Pancreas (tissue), 8 donors: Measurements from ENCODE around the gene GYPB. TPM values are rescaled to one million over a fixed set of nuclear protein-coding genes. Genes with fewer than 3 reads are reported as not detected.

Source experiments
- polyA plus RNA-seq, 2 donors: library from polyadenylated mRNA; stranded (reverse); fragments of 200-250 nt; gene quantifications; one replicate each; pipeline ENCODE4 v1.2.3, GENCODE V29; 2013
- total RNA-seq, 6 donors: library from RNA; stranded (reverse); fragmentation: NEBNext Ultra II Directional in 4 of 6; extraction: Animal tissue kit (Norgen Biotek cat#: 25700) in 4 of 6; gene quantifications; one replicate each; pipeline versions ENCODE4 v1.2.1 to v1.2.4, GENCODE V29; 2021 to 2023
- donor health status: healthy with polysubstance abuse.
- donor health status: DM: no; HTN: no; CAD: no; lungs with moderate emphysema.
- donor health status: DM: no; HTN: no; CAD: no.
- donor health status: Bipolar disorder and iron deficiency.
- donor health status: DM: yes; HTN: yes; CAD: no.
- donor health status: DM: no; HTN: no; CAD: no.
- donor health status: DM: no; HTN: no; CAD: no.
- donor health status: DM: yes; HTN: yes; CAD: no.

The GYPB gene
- total and polyA plus RNA-seq, 8 donors: not detected

Other genes starting within 250 kb of the GYPB start
- under 1 TPM in 5 of 6 donors, not detected in 1; 0.09 to 0.28 (median 0.14) TPM for gene GYPE, start 113.8 kb downstream of the GYPB start, total RNA-seq
- under 1 TPM in 1 of 2 donors, not detected in 1; 0.31 TPM for gene GYPE, start 113.8 kb downstream of the GYPB start, polyA plus RNA-seq
- not detected for gene GYPA, start 121.3 kb upstream of the GYPB start, total RNA-seq
- gene GYPA, start 121.3 kb upstream of the GYPB start, polyA plus RNA-seq: not detected